GM19238 (cell line): ENCODE results near the gene COPS2.

Experiments used
- DNase-seq: peaks from one replicate; pipeline ENCODE4 v3.0.0; 2011; ENCODE audit warnings: low spot score; ENCODE audit not compliant: insufficient read length

The COPS2 gene

GRCh38 chr15:49155834-49156627 lies 632 bp upstream of the COPS2 start:
- DNase-seq, result no peak

- DNase-seq, result no peak
Measured at GRCh38 chr15:49154799-49155109, 645 bp downstream of the COPS2 start.

- no peak for DNase-seq
Measured at GRCh38 chr15:49154359-49154758, 1.0 kb downstream of the COPS2 start.

- DNase-seq, result no peak
Measured at GRCh38 chr15:49152552-49153312, 2.7 kb downstream of the COPS2 start.

GRCh38 chr15:49151831-49152230 lies 3.6 kb downstream of the COPS2 start:
- no peak for DNase-seq

- no peak for DNase-seq
Measured at GRCh38 chr15:49148727-49149126, 6.7 kb downstream of the COPS2 start.

- no peak for DNase-seq
Measured at GRCh38 chr15:49148298-49148697, 7.1 kb downstream of the COPS2 start.

- DNase-seq, result no peak
Measured at GRCh38 chr15:49145651-49146609, 9.5 kb downstream of the COPS2 start.

GRCh38 chr15:49137861-49138260 lies 17.5 kb downstream of the COPS2 start:
- no peak for DNase-seq

GRCh38 chr15:49135911-49136310 lies 19.5 kb downstream of the COPS2 start:
- no peak for DNase-seq

GRCh38 chr15:49135342-49135857 lies 20.0 kb downstream of the COPS2 start:
- no peak for DNase-seq

GRCh38 chr15:49134683-49135341 lies 20.6 kb downstream of the COPS2 start:
- DNase-seq, result no peak

- DNase-seq, result no peak
Measured at GRCh38 chr15:49131403-49131802, 24.0 kb downstream of the COPS2 start.

GRCh38 chr15:49124371-49124770 lies 31.0 kb downstream of the COPS2 start:
- no peak for DNase-seq

- DNase-seq, result no peak
Measured at GRCh38 chr15:49122541-49123062, 32.8 kb downstream of the COPS2 start.

- no peak for DNase-seq
Measured at GRCh38 chr15:49121901-49122300, 33.5 kb downstream of the COPS2 start.

GRCh38 chr15:49120832-49121231 lies 34.6 kb downstream of the COPS2 start:
- DNase-seq, result no peak

- DNase-seq, result no peak
Measured at GRCh38 chr15:49116108-49116857, 39.1 kb downstream of the COPS2 start.

GRCh38 chr15:49115062-49115461 lies 40.3 kb downstream of the COPS2 start:
- DNase-seq, result no peak
